GM11168 (cell line): Measurements from ENCODE around the gene LCT.

ENCODE experiments used
- in situ Hi-C: fragments of 300-500 bp; cut with MboI; formaldehyde crosslinking; loops from one replicate; pipeline ENCODE4 v1.12.0; 2022; ENCODE audit warnings: low sequenced_read_pairs; ENCODE audit not compliant: unreplicated experiment

LCT gene

GRCh38 chr2:135755573-135755972 is 81.4 kb downstream of the LCT start:
- in situ Hi-C loops = no loop called here

- in situ Hi-C loops = no loop called here
These were observed 91.4 kb downstream of the LCT start for GRCh38 chr2:135745545-135745944.

- in situ Hi-C loops = no loop called here
These were observed 92.1 kb downstream of the LCT start for GRCh38 chr2:135744760-135745314.

GRCh38 chr2:135743860-135744259 is 93.1 kb downstream of the LCT start:
- in situ Hi-C loops = no loop called here

- in situ Hi-C loops = no loop called here
These were observed 94.6 kb downstream of the LCT start for GRCh38 chr2:135742325-135742757.

- in situ Hi-C loops = no loop called here
These were observed 95.3 kb downstream of the LCT start, which contains the start of gene UBXN4 for GRCh38 chr2:135741395-135742324. UBXN4 (plus strand) TSS chr2:135741855; CDS start chr2:135741930, 75 bp downstream.

GRCh38 chr2:135741043-135741394 is 96.0 kb downstream of the LCT start:
- in situ Hi-C loops = no loop called here

GRCh38 chr2:135740206-135740605 is 96.8 kb downstream of the LCT start:
- in situ Hi-C loops = no loop called here
